A549 treated with GW870086 at 1 μM for 4 hours (cell line): Measurements from ENCODE around the gene APEX1. TPM values are rescaled to one million over a fixed set of nuclear protein-coding genes. Genes with fewer than 3 reads are reported as not detected.

Experiments used
- total RNA-seq: library from RNA; stranded (reverse); fragments of 200-300 nt; extraction: Qiagen RNA extraction; gene quantifications from 5 replicates; pipeline ENCODE4 v1.2.3, GENCODE V29; 2022; ENCODE audit warnings: low read depth

The APEX1 gene
- 248 to 258 TPM (median 252 TPM) in 5 replicates for total RNA-seq

DNA sequence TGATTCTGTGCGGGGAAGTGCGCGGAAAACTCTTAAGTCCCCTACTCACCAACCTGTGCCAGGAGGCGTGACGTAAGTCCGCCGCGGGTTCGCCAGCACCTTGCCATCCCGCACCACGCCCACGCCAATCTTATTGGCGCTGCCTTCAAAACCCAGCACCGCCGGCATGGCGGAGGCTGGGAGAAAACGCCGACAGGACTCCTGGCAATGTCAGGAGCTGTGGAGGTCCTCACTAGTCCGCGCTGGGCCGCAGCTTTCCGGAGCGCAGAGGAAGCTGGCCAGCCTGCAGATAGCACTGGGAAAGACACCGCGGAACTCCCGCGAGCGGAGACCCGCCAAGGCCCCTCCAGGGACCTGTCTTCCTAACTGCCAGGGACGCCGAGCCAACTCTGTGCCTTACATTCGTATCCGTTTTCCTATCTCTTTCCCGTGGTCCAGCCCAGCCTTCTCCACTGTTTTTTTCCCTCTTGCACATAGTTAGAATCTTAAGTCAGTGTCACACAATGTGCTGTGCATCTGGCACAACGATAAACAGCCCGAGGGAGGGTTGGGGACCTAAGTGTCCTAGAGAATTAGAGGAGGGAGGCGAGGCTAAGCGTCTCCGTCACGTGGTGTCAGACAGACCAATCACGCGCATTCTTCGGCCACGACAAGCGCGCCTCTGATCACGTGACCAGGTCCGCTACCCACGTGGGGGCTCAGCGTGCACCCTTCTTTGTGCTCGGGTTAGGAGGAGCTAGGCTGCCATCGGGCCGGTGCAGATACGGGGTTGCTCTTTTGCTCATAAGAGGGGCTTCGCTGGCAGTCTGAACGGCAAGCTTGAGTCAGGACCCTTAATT is at the start of gene APEX1, which contains the start of gene OSGEP:
APEX1 (plus strand) TSS at position 711 of the 839 bp plus-strand sequence. CDS start 420 bp downstream, outside the sequence.
OSGEP (minus strand) TSS at position 297 of the 839 bp plus-strand sequence; CDS start at position 168, 129 bp downstream.

DNA sequence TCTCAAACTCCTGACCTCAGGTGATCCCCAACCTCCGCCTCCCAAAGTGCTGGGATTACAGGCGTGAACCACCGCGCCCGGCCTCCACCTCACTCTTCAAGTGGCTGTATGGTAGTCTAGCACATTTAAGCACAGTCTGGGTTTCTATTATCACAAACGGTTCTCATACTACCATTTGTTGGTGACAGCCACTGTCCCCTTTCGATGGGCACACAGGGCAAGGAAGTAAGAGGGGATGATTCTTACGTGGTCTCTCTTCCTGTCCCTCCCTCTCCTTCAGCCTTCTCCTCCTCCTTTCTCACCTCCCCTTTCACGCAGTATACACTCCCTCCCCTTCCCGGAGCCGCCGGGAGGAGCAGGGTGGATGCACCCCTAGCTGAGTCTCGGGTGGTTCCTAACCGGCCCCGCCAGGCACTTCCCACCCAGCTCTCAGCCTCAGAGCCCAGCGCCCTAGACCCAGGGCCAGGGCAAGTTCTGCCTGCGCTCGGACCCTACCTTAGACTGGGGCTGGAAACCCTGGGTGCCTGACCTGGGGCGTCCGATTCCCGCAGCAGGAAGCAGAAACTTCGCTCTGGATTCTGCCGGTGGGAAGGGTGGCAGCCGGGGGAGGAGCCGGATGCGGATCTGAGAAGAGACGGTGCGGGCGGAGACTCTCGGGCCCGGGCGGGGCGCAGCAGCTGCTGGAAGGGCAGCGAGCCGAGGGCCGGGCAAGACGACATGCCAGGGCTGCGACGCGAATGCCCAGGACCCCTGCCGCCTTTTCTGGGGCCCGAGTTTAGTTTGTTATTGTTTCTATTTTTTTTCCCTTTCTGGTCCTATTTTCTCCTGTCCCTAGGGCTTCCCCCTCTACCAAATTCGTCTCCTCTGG is 41.9 kb upstream of the APEX1 start, which contains the start of gene TEP1:
TEP1 (minus strand) TSS at position 626 of the 868 bp plus-strand sequence. CDS start 5,062 bp downstream, outside the sequence.

DNA sequence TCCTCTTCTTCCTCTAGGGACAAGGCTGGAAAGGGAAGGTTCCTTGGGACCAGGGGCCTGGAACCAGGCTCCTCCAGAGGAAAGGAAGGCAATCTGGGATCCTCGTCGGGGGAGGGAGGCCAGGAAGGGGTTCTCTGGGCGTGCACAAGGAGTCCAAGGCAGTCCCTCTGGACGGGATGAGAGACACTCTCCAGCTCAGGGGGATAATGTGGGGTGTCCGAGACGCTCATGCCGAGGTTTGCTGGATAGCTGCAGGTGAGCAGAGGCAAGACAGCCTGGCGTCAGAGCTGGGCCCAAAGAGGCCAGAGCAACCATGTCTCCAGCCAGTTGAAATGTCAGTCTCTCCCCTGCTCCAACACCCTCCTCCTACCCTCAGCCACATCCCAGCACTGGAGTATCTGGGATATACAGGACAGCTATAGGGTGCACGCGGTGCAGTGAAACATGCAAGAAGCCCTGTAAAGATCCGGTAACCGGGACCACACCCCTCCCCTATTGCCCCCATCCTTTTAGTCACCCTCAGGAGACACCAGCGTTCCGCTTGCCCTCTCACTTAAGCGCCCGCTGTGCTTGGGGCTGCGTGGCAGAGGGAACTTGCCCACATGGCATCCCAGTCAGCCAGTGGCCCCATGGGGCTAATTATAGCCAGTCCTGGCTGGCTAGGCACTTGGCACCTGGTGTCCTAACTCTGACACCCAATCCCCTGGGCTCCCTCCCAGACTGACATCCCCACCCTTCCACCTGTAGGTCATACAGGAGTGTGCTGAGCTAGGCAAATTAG is 19.3 kb upstream of the APEX1 start, which contains the start of gene KLHL33:
KLHL33 (minus strand) TSS at position 585 of the 781 bp plus-strand sequence; CDS start at position 230, 355 bp downstream.

DNA sequence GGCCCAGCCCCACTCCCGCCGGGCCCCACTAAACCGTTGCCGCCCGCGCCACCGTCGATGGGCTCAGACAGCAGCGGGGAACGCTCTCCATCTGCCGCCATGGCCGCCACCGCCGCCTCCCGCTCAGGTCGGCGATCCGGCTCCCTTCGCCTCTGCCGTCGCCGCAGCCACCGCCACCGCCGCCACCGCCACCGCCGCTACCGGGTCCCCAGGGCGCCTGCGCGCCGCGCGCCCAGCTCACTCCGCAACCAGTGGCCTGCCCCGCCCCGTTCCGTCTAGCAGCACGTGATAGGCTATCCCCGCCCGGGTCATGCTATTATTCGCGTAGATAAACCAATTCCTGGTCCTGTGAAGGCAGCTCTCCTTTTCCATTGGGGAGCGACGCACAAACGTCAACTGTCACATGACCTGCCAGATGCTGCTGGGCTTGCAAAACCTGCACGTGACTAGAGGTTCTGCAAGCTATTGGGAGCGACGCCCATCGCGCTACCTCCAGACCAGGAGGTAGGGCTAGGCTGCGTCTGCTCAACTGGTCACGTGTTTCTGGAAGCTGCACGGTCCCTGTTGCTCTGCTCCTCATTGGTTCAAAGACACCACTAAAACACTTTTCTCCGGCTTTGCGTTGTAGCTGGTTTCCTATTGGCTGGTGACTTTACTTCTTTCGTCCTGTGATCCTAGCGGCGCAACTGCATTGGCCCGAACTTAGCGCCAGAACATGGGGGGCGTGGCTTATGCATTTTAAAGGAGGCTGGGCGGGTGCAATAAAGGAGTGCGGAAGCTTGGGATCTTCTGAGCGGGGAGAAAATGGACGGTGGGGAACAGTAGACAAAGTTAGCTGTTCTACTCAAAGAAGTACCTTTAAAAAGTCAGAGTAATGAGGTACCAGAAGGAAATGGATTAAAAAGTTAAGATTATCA is 6.5 kb downstream of the APEX1 start, which contains the start of gene PIP4P1:
PIP4P1 (minus strand) TSS at position 210 of the 917 bp plus-strand sequence; CDS start at position 101, 109 bp downstream.

DNA sequence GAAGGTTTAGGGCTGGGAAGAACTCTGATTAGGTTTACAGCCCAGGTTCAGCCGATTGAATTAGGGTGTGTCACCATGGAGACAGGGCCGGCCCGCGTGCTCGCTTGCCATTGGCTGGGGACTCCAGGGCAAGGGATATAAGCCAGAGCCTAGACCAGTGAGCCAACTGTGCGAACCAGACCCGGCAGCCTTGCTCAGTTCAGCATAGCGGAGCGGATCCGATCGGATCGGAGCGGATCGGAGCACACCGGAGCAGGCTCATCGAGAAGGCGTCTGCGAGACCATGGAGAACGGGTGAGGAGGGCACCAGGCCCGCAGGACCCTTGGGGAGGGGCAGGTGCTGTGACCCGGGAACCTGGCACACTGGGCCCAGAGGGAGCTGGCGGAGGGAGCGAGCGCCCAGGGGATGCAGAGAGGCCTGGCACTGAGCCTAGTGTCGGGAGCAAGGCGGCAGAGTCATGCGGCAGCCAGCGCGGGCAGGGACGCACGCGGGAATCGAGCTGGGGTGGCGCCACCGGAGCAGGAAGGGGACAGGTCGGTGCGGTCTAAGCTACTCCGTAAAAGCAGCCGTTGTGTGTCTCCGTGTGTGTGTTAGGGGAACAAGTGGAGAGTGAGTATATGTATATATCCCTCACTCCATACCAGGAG is 14.3 kb downstream of the APEX1 start, which contains the start of gene PNP:
PNP (plus strand) TSS at position 165 of the 648 bp plus-strand sequence; CDS start at position 284, 119 bp downstream.

Other genes starting within 250 kb of the APEX1 start
- gene OR11H6, start 231.5 kb upstream of the APEX1 start, total RNA-seq = not detected in 5 replicates
- not detected in 5 replicates for gene OR11H7, start 226.2 kb upstream of the APEX1 start, total RNA-seq
- gene OR11H4, start 215.9 kb upstream of the APEX1 start, total RNA-seq = not detected in 5 replicates
- gene TTC5, start 149.3 kb upstream of the APEX1 start, total RNA-seq = 15.0 to 26.9 TPM (median 20.1 TPM) in 5 replicates
- 37.5 to 48.0 TPM (median 40.6 TPM) in 5 replicates for gene CCNB1IP1, start 121.9 kb upstream of the APEX1 start, total RNA-seq
- 17.2 to 23.2 TPM (median 19.6 TPM) in 5 replicates for gene PARP2, start 111.6 kb upstream of the APEX1 start, total RNA-seq
- 8.3 to 10.6 TPM (median 9.2 TPM) in 5 replicates for gene TEP1, start 41.7 kb upstream of the APEX1 start, total RNA-seq
- gene KLHL33, start 19.1 kb upstream of the APEX1 start, total RNA-seq = not detected in 5 replicates
- gene OSGEP, start 414 bp upstream of the APEX1 start, total RNA-seq = 23.8 to 28.4 TPM (median 25.2 TPM) in 5 replicates
- gene PIP4P1, start 6.2 kb downstream of the APEX1 start, total RNA-seq = 28.5 to 38.8 TPM (median 31.7 TPM) in 5 replicates
- gene PNP, start 14.2 kb downstream of the APEX1 start, total RNA-seq = 156 to 183 TPM (median 162 TPM) in 5 replicates
- gene RNASE10, start 50.3 kb downstream of the APEX1 start, total RNA-seq = 0.11 to 0.42 TPM (median 0.20 TPM) in 4 of 5 replicates, not detected in the other
- gene RNASE9, start 105.8 kb downstream of the APEX1 start, total RNA-seq = not detected in 5 replicates
- not detected in 5 replicates for gene RNASE11, start 132.8 kb downstream of the APEX1 start, total RNA-seq
- gene RNASE12, start 136.2 kb downstream of the APEX1 start, total RNA-seq = not detected in 5 replicates
- gene OR6S1, start 186.5 kb downstream of the APEX1 start, total RNA-seq = not detected in 5 replicates
- 5.6 to 10.0 TPM (median 7.3 TPM) in 5 replicates for gene RNASE4, start 229.3 kb downstream of the APEX1 start, total RNA-seq
- 8.0 to 12.4 TPM (median 10.5 TPM) in 5 replicates for gene ANG, start 233.5 kb downstream of the APEX1 start, total RNA-seq